HG03442 (cell line): ENCODE data around the gene AHRR.
"Not testable (repeated sequence)": the region's sequence is repeated elsewhere in the genome, so short reads cannot be mapped to it uniquely, and the experiment has no call there.

Source experiments
- ATAC-seq: cut with Tn5 transposase; IDR thresholded peaks from one replicate; pipeline ENCODE4 v1.9.1; 2021; ENCODE audit warnings: mild to moderate bottlenecking, moderate library complexity; ENCODE audit not compliant: unreplicated experiment

The AHRR gene

DNA sequence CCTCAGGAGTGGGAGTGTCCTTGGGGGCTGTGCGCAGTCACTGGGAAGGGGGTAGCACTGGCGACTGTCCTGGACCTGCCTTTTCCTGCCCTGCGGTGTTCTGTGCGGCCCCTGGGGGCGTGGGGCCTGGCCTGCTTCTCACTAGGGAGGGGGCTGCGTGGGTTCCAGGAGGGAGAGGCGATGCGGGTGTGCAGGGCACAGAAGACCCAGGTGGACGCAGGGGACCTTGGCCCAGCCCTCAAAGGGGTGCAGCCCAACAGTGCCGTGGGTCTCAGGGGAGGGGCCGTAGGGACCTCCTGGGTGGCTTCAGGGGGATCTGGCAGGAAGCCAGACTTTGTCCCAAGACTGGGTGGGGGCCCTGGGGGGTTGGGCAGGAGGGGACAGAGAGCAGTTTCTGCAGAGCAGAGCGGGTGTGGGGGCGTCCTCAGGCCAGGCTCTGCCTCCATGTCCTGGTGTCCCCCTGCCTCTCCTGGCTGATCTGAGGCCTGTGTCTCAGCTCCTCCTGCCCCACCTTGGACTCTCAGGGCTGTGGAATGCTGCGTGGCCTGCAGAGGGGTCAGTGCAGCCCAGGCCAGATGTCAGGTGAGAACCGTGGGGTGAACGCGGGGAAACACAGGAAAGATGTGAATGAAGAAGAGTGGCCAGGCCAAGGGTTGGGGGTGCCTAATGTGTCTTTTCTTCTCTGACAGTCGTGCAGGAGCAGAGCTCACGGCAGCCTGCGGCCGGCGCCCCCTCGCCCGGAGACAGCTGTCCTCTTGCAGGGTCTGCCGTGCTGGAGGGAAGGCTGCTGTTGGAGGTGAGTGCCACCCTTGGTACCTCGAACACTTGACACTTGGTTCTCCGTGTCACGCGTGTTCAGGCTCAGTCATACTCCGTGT lies 54.6 kb downstream of the AHRR start:
- ATAC-seq, result no peak

- ATAC-seq, result no peak
Observed at GRCh38 chr5:376799-377325, 55.3 kb downstream of the AHRR start.

DNA sequence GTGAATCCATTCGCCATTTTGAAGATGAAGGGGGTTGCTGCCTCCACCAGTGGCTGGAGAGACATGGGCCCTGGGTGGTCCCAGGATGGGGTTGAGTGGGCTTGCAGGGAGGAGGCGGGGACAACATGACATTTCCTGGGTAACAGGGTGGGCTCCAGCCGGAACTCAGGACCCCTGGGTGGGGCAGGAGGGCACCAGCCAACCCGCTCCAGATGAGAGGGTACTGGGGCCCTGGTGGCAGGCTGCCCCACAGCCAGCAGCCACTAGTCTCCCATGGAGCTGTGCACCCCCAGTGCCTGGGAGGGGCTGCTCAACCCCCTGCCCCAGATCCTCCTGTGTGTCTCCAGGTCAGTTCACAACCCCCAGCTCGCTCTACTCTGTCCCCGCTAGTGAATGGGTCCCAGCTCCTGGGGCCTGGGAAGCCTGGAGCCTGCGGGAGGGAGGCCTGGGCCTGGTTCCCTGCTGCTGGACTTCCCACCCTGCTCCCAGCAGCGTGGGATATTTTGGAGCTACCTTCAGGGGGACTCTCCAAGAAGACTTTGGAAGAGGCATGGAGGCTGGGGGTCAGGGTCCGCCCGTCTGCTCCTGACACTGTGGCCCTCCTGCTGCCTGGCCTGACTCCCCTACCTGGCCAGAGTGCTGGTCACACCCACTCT lies 55.9 kb downstream of the AHRR start:
- ATAC-seq, result no peak

DNA sequence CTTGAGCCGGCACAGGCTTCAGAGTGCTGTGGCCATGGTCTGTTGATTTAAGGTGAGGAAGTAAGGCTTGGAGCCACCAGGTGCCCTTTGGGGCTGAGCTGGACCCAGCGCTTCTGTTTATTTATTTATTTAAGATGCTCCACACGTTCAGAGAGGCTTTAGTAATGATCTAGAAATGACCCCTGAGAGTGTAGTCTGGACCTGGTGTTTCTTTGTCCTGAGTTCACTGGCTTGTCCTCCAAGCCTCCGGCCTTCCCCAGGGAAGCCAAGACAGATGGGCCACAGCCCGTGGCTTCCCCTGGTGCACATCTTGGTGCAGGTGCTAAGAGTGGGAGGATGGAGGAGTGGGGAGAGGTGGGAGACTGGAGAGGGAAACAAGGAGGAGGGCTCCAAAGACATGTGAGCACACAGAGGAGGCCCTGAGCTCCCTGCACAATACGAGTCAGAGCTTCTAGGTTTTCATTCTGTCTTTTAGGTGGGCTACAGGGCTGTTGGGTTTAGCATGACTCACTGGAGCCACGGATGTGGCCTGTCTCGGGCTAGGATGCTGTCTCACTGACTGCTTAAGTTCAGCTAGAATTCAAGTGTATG lies 56.9 kb downstream of the AHRR start:
- ATAC-seq, result no peak

GRCh38 chr5:378976-379742 lies 57.6 kb downstream of the AHRR start:
- ATAC-seq, result peak; percentile 36

- ATAC-seq, result no peak
Observed at GRCh38 chr5:380701-381309, 59.3 kb downstream of the AHRR start.

DNA sequence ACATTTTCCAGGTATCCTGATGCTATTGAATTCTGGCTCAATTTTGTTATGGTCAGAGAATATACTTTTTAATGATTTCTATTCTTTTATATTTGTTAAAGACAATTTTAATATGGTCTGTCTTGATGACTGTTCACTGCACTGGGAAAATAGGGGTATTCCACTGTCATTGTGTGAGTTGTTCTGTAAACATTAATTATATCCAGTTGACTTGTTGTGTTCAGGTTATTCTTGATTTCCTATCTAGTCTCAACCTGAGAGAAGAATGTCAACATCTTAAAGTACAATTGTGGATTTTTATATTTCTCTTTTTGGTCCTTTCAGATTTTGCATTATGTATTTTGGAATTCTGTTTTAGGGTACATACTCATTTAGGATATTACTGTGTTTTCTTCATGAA lies 61.6 kb downstream of the AHRR start:
- ATAC-seq, result no peak

- ATAC-seq, result no peak
Observed at GRCh38 chr5:383621-384020, 62.1 kb downstream of the AHRR start.

- not testable (repeated sequence) for ATAC-seq
Observed at GRCh38 chr5:384576-384975, 63.1 kb downstream of the AHRR start.

- ATAC-seq, result no peak
Observed at GRCh38 chr5:385321-385720, 63.8 kb downstream of the AHRR start.

DNA sequence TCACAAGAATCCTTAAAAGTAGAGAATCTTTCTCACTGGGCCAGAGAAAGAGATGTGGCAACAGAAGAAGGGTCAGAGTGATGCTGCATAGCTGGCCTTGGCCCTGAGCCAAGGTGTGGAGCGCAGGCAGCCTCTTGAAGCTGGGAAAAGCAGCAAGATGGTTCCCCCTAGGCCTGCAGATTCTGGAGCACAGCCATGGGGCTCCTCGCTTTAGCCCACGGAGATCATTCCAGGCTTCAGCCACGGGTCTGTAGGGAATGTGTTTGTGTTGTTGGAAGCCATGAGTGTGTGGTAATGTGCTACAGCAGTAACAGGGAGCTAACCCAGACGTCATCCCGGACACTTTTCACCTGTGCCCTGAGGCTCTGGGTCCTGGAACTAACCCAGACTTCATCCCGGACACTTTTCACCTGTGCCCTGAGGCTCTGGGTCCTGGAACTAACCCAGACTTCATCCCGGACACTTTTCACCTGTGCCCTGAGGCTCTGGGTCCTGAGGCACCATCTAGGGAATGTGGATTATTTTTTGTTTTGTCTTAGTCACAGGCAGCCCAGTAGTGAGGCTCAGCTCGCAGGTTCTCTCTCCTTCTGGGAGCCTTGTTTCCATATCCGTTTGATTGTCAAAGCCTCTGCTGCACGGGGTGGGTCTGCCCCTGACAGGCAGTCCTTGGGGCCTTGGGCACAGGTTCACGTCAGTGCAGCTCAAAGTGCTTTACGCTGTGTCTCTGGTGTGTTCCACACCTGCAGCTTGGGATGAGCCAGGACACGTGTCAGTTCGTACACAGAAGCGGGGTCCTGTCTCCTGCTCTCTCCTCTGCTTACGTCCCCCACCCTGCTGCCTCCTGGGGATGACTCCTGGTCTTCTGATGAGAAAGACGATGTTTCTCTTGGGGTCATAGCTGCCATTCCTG lies 65.2 kb downstream of the AHRR start:
- ATAC-seq, result no peak

DNA sequence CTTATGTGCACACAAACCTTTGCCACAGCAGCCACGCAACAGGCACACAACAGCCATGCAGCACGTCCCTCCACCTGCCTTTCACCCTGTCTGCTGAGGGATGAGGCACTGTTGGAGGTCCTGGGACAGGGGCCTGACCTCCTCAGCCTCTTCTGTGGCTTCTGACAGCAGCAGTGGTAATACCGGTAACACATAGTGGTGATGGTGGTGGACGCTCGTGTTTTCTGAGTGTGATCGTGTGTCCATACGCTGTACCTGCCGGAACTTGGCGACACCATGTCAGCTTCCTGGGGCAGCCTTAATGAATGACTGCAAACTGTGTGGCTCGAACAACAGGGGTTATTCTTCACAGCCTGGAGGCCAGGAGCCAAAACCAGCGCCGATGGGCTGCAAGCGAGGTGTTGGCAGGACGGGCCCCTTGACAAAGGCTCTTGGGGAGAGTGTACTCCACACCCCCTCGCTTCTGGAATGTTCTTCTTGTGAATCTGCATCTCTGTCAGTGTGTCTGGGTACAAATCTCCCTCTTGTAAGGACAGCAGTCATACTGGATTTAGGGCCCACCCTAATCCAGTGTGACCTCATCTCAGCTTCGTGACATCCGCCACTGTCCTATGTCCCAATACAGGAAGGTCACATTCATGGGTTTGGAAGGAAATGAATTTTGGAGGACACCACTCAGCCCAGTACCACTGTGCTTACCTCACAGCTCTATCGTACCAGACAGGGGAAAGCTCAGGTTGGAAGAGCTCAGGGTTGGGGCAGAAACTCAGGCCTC lies 66.2 kb downstream of the AHRR start:
- no peak for ATAC-seq

GRCh38 chr5:388266-389196 lies 67.0 kb downstream of the AHRR start:
- ATAC-seq, result no peak

GRCh38 chr5:389197-389821 lies 67.8 kb downstream of the AHRR start:
- no peak for ATAC-seq

DNA sequence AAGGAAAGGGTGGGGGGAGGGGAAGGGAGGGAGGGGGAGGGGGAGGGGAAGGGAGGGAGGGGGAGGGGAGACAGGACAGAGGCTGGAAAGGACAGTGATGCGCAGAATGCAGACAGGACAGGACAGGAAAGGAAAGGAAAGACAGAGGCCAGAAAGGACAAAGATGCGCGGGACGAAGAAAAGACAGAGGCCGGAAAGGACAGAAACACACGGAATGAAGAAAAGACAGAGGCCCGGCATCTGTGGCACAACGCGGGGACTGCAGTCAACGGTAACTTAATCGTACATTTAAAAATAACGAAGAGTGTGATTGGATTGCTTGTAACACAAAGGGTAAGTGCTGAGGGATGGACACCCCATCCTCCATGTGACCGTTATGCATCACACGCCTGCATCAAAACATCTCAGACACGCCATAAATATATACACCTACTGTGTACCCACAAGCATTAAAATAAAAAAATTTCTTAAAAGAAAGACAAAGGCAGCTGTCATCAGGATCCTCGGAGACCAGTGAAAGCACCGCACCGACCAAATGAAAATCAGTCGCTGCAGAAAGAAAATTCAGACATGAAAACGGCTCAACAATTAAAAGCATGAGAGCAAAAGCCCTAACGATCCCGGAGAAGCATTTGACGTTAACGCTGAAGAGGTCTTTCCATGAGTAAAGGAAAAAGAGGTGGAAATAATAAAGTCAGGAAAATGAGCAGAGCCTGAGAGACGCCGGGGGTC lies 68.5 kb downstream of the AHRR start:
- ATAC-seq, result no peak

GRCh38 chr5:390623-391491 lies 69.3 kb downstream of the AHRR start:
- no peak for ATAC-seq
